Measurements from ENCODE around the gene CFC1B.
"Not testable (repeated sequence)": the region's sequence is repeated elsewhere in the genome, so short reads cannot be mapped to it uniquely, and the experiment has no call there.

Gene CFC1B

DNA sequence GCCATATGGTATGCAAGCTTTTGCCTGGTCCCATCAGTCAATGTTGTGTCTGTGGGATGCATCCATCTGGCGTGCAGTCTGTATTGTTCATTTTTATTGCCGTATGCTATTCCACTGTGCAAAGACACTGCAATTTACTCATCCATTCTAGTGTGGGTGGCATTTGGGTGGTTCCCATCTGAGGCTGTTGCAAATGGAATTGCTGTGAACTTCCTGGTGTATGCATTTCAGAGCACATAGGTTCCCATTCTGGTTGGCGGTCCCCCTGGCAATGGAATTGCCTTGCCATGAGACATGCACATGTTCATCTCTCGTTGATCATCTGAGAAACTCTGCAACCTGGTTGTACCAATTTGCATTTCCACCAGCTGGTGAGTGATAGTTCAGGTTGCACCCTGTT lies 56.5 kb downstream of the CFC1B start:
- not testable (repeated sequence) for H3K9ac ChIP-seq (ENCODE audit: low read length); H3K27ac ChIP-seq (ENCODE audit: low read depth, low read length); H3K4me3 ChIP-seq (ENCODE audit: low read length); H3K4me1 ChIP-seq (ENCODE audit: control insufficient read depth, insufficient read depth, low read length); H3K36me3 ChIP-seq (ENCODE audit: control insufficient read depth, insufficient read depth, low read length); H3K27me3 ChIP-seq (ENCODE audit: control insufficient read depth, insufficient read depth, low read length)
